Vagina (tissue), 2 donors: ENCODE measurements around the gene IL22RA1.

Experiments used
- CTCF ChIP-seq, 3 experiments: fragments of 450-650 bp in 2 of 3; fragments of 200-600 bp in 1 of 3; sonication (generic) in 1 of 3; IDR thresholded peaks; one replicate each; pipeline ENCODE4 v1.5.1; 2017 to 2019; ENCODE audit warnings: antibody characterized with exemption in 3 of 3, mild to moderate bottlenecking in 2 of 3, moderate library complexity in 2 of 3
- POLR2A ChIP-seq, 2 donors: fragments of 450-650 bp; IDR thresholded peaks; one replicate each; pipeline ENCODE4 v1.6.1; 2017; ENCODE audit warnings: antibody characterized with exemption in 2 of 2, mild to moderate bottlenecking in 2 of 2, moderate library complexity in 2 of 2

- no peak for TF ChIP-seq CTCF (IDR thresholded peaks at IDR 0.05)
- TF ChIP-seq POLR2A (IDR thresholded peaks at IDR 0.05) = no peak
Observed at GRCh38 chr1:24186031-24186710, 43.2 kb upstream of the IL22RA1 start.
